Measurements from ENCODE around the gene PKD1. TPM values are rescaled to one million over a fixed set of nuclear protein-coding genes. Genes with fewer than 3 reads are reported as not detected.

Gene PKD1
- total and polyA plus RNA-seq, 2 of the 13 experiments (the other 11 are each of a cell fraction or from before 2014, with no cell fraction given) = 22.1 to 23.0 TPM

DNA sequence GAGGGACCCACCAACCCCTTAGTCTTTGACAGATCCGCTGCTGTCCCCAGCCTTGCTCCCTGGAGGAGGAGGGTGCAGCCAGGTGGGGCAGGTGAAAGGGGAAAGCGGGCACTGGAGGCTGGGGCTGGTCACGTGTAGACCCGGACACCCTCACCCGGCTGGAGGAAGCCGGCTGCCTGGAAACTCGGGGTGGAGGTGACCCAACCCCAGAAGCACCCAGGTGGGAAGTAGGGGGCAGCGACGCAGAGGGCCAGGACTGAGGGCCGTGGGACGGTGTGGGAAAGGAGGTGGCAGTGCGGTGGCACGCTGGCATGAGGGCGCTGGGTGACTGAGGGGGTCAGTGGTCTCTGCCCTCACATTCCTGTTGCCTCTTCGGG lies 22.6 kb upstream of the PKD1 start:
- H3K27ac ChIP-seq (ENCODE audit: extremely low read length, insufficient read depth, low read length) = peak overlapping the region; percentile 61
- CTCF ChIA-PET (ENCODE audit: low intra/inter-chr PET ratio, low total read pairs) = no interaction called here
- no peaks in the 10 kb centered on the region for H3K9me3 ChIP-seq (ENCODE audit: low read length)
- ATAC-seq (no peak), FAIRE-seq (no peak), DNase-seq (ENCODE audit: low spot score) (no peak)
- 34% methylated on average over 14 of the region's 15 CpGs for WGBS (ENCODE audit: low lambda C conversion rate)
- H3K36me3 ChIP-seq (replicated peaks in 1 of 2; ENCODE audit: control insufficient read depth in 1 of 2, insufficient read depth in 2 of 2, low read length in 2 of 2) = peaks cover 0 to 6% of the 10 kb centered on the region in 2 experiments
- POLR2A ChIA-PET = interaction anchor here (0.7 to 4.0 kb wide), 13 partner anchors 8 to 218 kb away, joined by 3 to 37 read pairs (median 4); partner anchors contain the start of genes ECI1, RAB26 and RPS2
- H3K4me1 ChIP-seq (ENCODE audit: insufficient read depth, low read length) = peaks cover 74% of the 10 kb centered on the region
- no peaks in the 10 kb centered on the region; a peak in 1 of 5 replicates for H3K27me3 ChIP-seq (ENCODE audit: control insufficient read depth in 1 of 2, insufficient read depth in 2 of 2, low read length in 2 of 2)
- peaks cover 55% of the 10 kb centered on the region for H4K20me1 ChIP-seq (ENCODE audit: insufficient read depth, low read length)
- peaks cover 73% of the 10 kb centered on the region for H3K79me2 ChIP-seq (ENCODE audit: insufficient read depth, low read length)
- peak overlapping the region; percentile 24; the same call in 1 of the 2 replicates for H3K9ac ChIP-seq (ENCODE audit: insufficient read depth, low read depth, low read length)
- in situ Hi-C loops (cut with HindIII; ENCODE audit: extremely low pct_ligation_motif_present, low pct_unique_long_range_greater_than_20kb) = no loop called here
- H3K4me2 ChIP-seq (ENCODE audit: low read depth, low read length) = peak overlapping the region; percentile 95
- no TSS peak for BruUV-seq (replicated peaks)
- intact Hi-C loops (cut with micrococcal nuclease; ENCODE audit: unreplicated experiment) = no loop called here
- no peak overlapping the region for H2AFZ ChIP-seq (ENCODE audit: low read length)
- peak overlapping the region in 2 of 3 experiments; percentile 14 to 95; a peak in 2 of 6 replicates for H3K4me3 ChIP-seq (replicated peaks in 1 of 3; ENCODE audit: insufficient read depth in 1 of 3, low read depth in 2 of 3, low read length in 3 of 3)
- peak; percentile 3; the same call in 1 of the 2 replicates for TF ChIP-seq PITX1 (CRISPR knock-in tag; IDR thresholded peaks at IDR 0.05)
- no peak for TF ChIP-seq ZBTB38 (CRISPR knock-in tag; IDR thresholded peaks at IDR 0.05)
- TF ChIP-seq, protein P1, sequence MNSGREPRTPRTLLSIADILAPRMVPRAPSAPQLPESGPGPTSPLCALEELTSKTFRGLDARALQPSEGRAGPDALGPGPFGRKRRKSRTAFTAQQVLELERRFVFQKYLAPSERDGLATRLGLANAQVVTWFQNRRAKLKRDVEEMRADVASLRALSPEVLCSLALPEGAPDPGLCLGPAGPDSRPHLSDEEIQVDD (CRISPR knock-in tag; IDR thresholded peaks at IDR 0.05; ENCODE audit: borderline replicate concordance) = no peak
- no peak for TF ChIP-seq SUZ12 (IDR thresholded peaks at IDR 0.05; ENCODE audit: low read depth, low read length)
- 0 out of 2 replicates have a peak, but pooled peaks have one; percentile 52 for TF ChIP-seq SPEN (CRISPR knock-in tag; IDR thresholded peaks at IDR 0.05; ENCODE audit: low read depth)
- TF ChIP-seq, protein P2, sequence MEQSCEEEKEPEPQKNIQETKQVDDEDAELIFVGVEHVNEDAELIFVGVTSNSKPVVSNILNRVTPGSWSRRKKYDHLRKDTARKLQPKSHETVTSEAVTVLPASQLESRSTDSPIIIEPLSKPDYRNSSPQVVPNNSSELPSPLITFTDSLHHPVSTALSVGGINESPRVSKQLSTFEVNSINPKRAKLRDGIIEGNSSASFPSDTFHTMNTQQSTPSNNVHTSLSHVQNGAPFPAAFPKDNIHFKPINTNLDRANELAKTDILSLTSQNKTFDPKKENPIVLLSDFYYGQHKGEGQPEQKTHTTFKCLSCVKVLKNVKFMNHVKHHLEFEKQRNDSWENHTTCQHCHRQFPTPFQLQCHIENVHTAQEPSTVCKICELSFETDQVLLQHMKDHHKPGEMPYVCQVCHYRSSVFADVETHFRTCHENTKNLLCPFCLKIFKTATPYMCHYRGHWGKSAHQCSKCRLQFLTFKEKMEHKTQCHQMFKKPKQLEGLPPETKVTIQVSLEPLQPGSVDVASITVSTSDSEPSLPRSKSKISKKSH (CRISPR knock-in tag; IDR thresholded peaks at IDR 0.05; ENCODE audit: borderline replicate concordance) = no peak
- no peak for TF ChIP-seq ZNF3 (CRISPR knock-in tag; IDR thresholded peaks at IDR 0.05)
- TF ChIP-seq ARNT2 (CRISPR knock-in tag; IDR thresholded peaks at IDR 0.05; ENCODE audit: low read depth) = no peak
- peak; percentile 5 for TF ChIP-seq XRCC5 (optimal IDR thresholded peaks at IDR 0.05; ENCODE audit: low read length)
- TF ChIP-seq, protein P3, sequence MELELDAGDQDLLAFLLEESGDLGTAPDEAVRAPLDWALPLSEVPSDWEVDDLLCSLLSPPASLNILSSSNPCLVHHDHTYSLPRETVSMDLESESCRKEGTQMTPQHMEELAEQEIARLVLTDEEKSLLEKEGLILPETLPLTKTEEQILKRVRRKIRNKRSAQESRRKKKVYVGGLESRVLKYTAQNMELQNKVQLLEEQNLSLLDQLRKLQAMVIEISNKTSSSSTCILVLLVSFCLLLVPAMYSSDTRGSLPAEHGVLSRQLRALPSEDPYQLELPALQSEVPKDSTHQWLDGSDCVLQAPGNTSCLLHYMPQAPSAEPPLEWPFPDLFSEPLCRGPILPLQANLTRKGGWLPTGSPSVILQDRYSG (CRISPR knock-in tag; IDR thresholded peaks at IDR 0.05) = no peak
- TF ChIP-seq ARNTL (CRISPR knock-in tag; IDR thresholded peaks at IDR 0.05) = no peak
- TF ChIP-seq TBP (CRISPR knock-in tag; IDR thresholded peaks at IDR 0.05) = no peak
- TF ChIP-seq, protein P4, sequence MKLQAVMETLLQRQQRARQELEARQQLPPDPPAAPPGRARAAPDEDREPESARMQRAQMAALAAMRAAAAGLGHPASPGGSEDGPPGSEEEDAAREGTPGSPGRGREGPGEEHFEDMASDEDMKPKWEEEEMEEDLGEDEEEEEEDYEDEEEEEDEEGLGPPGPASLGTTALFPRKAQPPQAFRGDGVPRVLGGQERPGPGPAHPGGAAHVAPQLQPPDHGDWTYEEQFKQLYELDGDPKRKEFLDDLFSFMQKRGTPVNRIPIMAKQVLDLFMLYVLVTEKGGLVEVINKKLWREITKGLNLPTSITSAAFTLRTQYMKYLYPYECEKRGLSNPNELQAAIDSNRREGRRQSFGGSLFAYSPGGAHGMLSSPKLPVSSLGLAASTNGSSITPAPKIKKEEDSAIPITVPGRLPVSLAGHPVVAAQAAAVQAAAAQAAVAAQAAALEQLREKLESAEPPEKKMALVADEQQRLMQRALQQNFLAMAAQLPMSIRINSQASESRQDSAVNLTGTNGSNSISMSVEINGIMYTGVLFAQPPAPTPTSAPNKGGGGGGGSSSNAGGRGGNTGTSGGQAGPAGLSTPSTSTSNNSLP (IDR thresholded peaks at IDR 0.05; ENCODE audit: low read depth, low read length) = no peak
- TF ChIP-seq AGO2 (optimal IDR thresholded peaks at IDR 0.05; ENCODE audit: low read depth, low read length) = peak; percentile 30
- TF ChIP-seq ZNF160 (CRISPR knock-in tag; IDR thresholded peaks at IDR 0.05) = no peak
- TF ChIP-seq FOXK1 (CRISPR knock-in tag; IDR thresholded peaks at IDR 0.05; ENCODE audit: borderline replicate concordance, low read depth) = no peak
- TF ChIP-seq, protein P5, sequence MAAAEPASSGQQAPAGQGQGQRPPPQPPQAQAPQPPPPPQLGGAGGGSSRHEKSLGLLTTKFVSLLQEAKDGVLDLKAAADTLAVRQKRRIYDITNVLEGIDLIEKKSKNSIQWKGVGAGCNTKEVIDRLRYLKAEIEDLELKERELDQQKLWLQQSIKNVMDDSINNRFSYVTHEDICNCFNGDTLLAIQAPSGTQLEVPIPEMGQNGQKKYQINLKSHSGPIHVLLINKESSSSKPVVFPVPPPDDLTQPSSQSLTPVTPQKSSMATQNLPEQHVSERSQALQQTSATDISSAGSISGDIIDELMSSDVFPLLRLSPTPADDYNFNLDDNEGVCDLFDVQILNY (CRISPR knock-in tag; conservative IDR thresholded peaks at IDR 0.05) = no peak
- TF ChIP-seq, protein P6, sequence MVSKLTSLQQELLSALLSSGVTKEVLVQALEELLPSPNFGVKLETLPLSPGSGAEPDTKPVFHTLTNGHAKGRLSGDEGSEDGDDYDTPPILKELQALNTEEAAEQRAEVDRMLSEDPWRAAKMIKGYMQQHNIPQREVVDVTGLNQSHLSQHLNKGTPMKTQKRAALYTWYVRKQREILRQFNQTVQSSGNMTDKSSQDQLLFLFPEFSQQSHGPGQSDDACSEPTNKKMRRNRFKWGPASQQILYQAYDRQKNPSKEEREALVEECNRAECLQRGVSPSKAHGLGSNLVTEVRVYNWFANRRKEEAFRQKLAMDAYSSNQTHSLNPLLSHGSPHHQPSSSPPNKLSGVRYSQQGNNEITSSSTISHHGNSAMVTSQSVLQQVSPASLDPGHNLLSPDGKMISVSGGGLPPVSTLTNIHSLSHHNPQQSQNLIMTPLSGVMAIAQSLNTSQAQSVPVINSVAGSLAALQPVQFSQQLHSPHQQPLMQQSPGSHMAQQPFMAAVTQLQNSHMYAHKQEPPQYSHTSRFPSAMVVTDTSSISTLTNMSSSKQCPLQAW (CRISPR knock-in tag; IDR thresholded peaks at IDR 0.05) = 0 out of 2 replicates have a peak, but pooled peaks have one; percentile 45
